Activated T-cell treated with anti-CD3 and anti-CD28 coated beads for 4 hours (primary cell): ENCODE data around the gene MTMR3.

Experiments
- DNase-seq: peaks from one replicate; pipeline ENCODE4 v3.0.0-alpha.2; 2020

Gene MTMR3

GRCh38 chr22:29917052-29917902 is 34.3 kb downstream of the MTMR3 start:
- no peak for DNase-seq

DNA sequence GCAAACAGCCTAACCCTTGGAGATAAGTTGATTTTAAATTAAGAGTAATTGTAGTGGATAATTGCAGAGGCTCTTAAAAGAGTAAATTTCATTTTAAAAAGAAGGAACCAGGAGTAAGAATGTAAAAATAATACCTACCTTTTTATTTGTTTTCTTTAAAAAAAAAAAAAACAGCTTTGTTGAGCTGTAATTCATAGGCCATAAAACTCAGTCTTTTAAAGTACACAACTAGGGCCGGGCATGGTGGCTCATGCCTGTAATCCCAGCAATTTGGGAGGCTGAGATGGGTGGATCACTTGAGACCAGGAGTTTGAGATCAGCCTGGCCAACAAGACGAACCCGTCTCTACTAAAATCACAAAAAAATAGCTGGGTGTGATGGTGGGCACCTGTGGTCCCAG is 42.4 kb downstream of the MTMR3 start:
- DNase-seq = no peak

- DNase-seq = no peak
Observed at GRCh38 chr22:29926057-29926456, 43.1 kb downstream of the MTMR3 start.

- no peak for DNase-seq
Observed at GRCh38 chr22:29932136-29932535, 49.2 kb downstream of the MTMR3 start.

DNA sequence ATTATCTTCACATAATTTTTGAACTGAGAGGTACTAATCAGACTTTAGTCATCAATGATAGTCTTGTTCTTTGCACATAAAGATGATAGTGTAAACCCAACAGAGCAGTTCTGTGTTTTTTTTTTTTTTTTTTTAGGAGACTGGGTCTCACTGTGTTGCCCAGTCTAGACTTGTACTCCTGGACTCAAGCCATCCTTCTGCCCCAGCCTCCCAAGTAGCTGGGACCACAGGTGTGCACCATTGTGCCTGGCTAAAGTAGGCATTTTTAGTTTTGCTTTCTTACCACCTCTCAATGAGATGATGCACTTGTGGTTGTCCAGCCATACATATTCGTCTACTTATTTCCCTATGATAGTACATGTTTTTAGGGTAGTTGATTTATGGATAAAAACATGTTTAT is 50.6 kb downstream of the MTMR3 start:
- DNase-seq = no peak

DNA sequence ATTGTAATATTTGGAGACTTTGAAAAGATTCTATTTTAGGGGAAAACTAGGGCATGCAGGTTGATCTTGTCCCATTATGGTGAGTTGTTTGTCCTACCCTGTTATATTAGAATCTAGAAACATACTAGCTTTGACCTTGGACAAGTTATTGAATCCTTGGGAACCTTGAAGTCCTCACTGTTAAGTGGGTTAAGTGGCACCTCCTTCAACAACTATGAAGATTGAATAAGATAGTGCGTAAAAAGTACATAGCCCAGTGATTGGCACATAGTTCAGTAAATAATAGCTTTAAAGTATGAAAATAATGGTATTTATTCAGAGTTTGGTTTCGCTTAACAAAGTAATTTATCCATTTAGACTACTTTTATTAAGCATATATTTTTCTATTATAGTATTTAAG is 51.6 kb downstream of the MTMR3 start:
- no peak for DNase-seq

- DNase-seq = no peak
Observed at GRCh38 chr22:29936186-29936585, 53.2 kb downstream of the MTMR3 start.

- DNase-seq = no peak
Observed at GRCh38 chr22:29937940-29938693, 55.1 kb downstream of the MTMR3 start.

DNA sequence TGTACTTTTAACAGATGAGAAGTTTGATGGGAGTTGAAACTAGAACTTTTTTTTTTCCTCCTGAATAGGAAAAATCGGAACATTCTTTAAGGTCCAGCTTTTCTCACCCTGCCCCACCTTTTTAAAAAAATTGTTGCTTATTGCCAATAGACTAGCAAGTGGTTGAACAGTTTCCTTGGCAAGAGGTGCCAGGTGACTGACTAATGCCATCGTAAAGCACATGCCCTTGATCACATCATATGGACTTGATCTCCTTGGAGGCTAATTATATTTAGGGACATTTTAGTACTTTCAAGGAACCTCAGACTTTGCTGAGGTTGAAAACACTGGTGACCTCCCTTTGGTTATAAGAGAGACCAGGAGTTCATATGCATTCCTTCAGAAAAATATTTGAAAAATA is 57.6 kb downstream of the MTMR3 start:
- DNase-seq = no peak

GRCh38 chr22:29944339-29944738 is 61.4 kb downstream of the MTMR3 start:
- DNase-seq = no peak

DNA sequence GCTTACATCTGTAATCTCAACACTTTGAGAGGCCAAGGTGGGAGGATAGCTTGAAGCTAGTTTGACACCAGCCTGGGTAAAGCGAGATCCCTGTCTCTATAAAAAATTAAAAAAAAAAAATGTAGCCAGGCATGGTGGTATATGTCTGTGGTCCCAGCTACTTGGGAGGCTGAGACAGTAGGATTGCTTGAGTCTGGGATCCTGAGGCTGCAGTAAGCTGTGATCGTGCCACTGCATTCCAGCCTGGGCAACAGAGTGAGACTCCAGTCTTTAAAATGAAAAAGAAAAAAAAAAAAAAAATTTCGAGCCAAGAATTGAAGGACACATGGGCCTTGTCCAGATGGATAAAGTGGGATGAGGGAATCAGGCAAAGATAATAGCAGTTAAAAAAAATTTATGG is 62.5 kb downstream of the MTMR3 start:
- DNase-seq = no peak

DNA sequence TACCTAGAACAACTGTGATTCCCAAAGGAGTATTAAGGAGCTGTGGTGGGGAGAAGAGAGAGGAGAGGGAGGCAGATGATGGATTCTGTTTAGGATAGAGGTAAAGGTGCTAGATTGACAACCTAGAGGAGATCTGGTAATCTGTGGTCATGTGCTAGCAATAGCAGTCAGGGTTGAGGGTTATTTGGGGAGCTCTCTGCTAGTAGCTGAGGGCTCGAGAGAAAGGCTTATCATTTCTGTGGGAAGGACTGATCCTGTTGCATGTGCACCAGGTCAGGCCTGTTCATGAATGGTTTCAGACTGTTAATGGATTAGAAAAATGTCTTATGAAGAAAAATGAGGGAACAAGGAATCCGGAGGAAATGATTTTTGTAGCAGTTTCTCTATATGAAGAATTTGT is 63.2 kb downstream of the MTMR3 start:
- no peak for DNase-seq

GRCh38 chr22:29947410-29948384 is 64.7 kb downstream of the MTMR3 start:
- DNase-seq = no peak

- DNase-seq = no peak
Observed at GRCh38 chr22:29948385-29948769, 65.4 kb downstream of the MTMR3 start.

DNA sequence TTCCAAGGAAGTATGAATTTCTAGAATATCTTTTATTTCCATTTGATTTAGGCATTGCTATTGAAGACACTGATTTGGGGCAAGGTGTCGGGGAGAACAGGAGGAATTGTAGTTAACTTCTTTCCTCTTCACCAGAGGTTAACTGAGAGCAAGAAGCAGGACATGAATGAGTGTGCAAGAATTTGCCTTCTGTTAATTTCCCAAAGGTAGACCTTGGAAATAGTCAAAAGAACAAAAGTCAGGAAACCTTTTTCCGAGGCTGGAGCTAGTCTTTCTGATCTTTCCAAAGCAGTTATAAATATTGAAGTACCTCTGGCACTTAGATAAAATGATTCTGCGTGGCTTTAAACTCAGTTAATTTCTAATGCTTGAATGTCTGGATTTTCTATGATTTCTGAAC is 66.9 kb downstream of the MTMR3 start:
- DNase-seq = no peak

- DNase-seq = no peak
Observed at GRCh38 chr22:29951791-29952413, 68.9 kb downstream of the MTMR3 start.

DNA sequence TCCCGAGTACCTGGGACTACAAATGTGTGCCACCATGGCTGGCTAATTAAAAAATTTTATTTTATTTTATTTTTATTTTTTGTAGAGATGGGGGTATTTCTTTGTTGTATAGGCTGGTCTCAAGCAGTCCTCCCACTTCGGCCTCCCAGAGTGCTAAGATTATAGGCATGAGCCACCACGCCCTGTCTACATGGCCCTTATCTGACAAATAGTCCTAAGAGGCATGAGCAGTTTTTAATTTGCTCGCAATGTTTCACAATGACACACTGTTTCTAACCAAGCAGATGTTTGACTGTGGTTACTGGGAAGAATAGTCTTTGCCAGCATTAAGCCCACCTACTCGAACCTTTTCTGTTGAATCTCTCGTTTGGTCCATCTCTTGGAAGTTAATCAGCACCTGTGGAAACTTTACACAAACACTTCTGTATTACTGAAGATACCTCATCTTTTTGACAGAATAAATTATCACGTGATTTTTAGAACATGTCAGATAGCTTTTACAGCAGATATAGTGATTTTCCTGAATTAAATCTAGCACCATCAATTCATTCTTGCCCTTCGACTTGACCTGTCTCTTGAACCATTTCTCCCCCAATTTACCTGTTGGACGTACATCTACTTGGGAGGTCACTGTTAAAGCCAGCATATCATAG is 71.4 kb downstream of the MTMR3 start:
- DNase-seq = no peak

DNA sequence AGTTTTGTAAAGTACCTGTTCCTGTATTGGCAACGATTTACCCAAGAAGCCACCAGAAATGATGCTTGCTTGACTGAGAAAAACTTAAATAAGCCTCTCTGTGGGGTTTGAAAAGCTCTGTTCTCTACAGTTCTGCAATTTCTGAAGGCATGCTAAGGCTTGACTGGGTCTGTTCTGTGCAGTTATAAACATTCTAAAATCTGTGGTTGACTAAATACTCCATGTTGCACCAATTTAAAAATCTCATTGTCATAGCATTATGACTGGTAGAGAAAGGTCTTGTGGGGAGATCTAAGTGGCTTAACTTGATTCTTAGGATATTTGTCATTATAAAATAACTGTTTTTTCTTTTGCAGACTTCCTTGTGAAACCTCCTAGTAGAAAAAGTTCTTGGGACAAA is 73.7 kb downstream of the MTMR3 start:
- no peak for DNase-seq

GRCh38 chr22:29958170-29958569 is 75.2 kb downstream of the MTMR3 start:
- DNase-seq = no peak

DNA sequence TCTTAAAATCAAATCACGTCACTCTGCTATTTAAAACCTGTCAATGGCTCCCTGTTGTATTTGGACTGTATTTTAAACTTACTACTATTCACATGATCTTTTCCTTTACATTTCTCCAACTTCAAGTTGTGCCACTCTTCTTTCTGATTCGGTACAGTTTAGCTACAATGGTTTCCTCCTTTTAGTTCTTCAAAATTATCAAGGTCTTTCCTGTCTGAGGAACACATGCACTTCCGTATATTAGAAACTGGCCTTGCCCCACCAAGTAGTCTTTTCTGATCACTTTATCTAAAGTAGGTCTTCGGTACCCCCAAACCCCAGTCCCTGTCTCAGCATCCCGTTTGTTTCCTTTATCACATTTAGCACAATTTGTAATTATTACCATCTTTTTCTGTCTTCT is 81.8 kb downstream of the MTMR3 start:
- DNase-seq = no peak

GRCh38 chr22:29967461-29967860 is 84.5 kb downstream of the MTMR3 start:
- no peak for DNase-seq

DNA sequence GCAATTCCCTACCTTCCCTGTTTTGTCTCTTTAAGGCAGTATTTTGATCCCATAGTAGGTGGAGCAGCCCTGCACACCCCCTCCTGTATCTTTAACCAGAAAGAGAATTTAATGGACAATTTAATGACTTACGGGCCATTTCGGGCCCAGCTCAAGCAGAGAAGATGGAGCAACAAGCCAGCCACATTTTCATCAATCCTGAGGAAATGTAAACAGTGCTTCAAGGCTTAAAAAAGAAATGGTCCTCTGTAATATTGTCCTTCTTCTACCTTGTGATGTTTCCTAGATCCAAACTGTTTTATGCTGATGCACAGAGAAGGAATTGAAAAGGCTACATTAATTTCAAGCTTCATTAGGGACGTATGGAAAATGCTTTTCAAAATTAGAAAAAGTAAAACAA is 88.6 kb downstream of the MTMR3 start:
- no peak for DNase-seq
